Epithelial cell of esophagus (primary cell): Measurements from ENCODE around the gene CA10.

Experiments
- DNase-seq: peaks from one replicate; pipeline ENCODE4 v3.0.0; 2010; ENCODE audit warnings: low read depth
- H3K4me3 ChIP-seq: 2 replicates; pipeline ENCODE4 v1.5.1; 2011; ENCODE audit warnings: mild to moderate bottlenecking, low read length, control low read depth
- CTCF ChIP-seq: IDR thresholded peaks from 2 replicates; pipeline ENCODE4 v1.5.1; 2011; ENCODE audit warnings: low read depth, mild to moderate bottlenecking, low read length, control low read depth, inconsistent platforms; ENCODE audit not compliant: insufficient read depth; ENCODE audit errors: missing control alignments

CA10 gene

GRCh38 chr17:52106072-52106471 is 52.4 kb downstream of the CA10 start:
- no peak for TF ChIP-seq CTCF
- DNase-seq: no peak
- H3K4me3 ChIP-seq: no peak overlapping the region

DNA sequence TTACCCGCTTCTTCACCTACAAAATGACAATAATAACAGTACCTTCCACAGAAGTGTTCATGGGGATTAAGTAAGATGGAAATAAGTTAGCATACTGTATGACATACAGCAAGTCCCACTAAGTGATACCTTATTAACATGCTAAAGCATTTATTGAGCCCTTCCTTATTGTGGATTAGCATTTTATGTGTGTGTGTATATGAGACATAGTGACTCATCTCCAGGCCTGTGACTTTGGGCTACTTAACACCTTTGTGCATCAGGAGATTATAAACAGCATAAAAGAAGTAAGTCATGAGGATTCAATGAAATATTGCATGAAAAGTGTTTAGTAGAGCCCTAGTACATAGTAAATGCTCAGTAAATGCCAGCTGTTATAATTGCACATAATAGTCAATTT is 52.9 kb downstream of the CA10 start:
- no peak for TF ChIP-seq CTCF
- H3K4me3 ChIP-seq: no peak overlapping the region
- DNase-seq: peak; percentile 60

- no peak for TF ChIP-seq CTCF
- H3K4me3 ChIP-seq: no peak overlapping the region
- DNase-seq: no peak
Measured at GRCh38 chr17:52096056-52096455, 62.5 kb downstream of the CA10 start.

- no peak overlapping the region for H3K4me3 ChIP-seq
- TF ChIP-seq CTCF: no peak
- no peak for DNase-seq
Measured at GRCh38 chr17:52084176-52084575, 74.3 kb downstream of the CA10 start.

GRCh38 chr17:52079496-52079895 is 79.0 kb downstream of the CA10 start:
- no peak for TF ChIP-seq CTCF
- DNase-seq: peak; percentile 3
- H3K4me3 ChIP-seq: no peak overlapping the region

DNA sequence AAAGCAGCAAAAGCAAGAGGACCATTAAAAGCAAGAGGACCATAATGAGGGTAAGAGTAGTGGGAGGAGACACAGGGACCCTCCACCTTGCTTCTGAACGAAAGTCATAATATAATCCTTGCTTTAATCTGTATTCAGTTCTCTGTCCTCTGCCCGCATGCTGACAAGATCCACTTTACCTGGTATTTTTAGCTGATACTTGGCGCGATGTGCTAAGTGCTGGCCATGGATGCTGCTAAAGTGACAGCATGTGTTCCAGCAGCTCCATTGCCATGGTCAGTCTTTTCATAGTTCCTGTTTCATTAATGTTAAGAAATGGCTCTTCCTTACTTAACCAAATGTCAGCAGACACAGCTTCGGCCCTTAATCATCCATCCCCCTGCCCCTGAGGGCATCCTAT is 86.8 kb downstream of the CA10 start:
- no peak for TF ChIP-seq CTCF
- H3K4me3 ChIP-seq: no peak overlapping the region
- no peak for DNase-seq

DNA sequence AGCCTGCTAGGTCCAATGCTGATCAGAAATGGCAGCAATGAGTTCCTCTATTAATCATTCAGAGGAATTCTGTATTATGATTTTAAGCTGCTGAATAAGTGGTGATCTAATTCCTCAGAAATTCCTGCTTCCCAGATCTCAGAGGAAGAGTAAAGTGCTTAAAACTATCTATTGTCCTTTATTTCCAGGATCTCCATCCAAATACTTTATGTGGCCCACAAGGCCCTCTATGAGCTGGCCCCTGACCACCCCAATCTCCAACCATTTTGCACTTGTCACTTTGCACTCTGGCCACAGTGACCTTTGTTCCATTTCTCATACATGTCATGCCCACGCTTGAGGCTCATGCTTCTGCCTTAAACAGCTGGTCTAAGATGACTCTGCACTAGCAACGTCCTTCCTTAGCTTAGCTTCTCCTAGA is 93.7 kb downstream of the CA10 start:
- DNase-seq: peak; percentile 54
- no peak overlapping the region for H3K4me3 ChIP-seq
- no peak for TF ChIP-seq CTCF
